PC-3 (cell line): Measurements from ENCODE around the gene CNN3.

Source experiments
- EZH2 ChIP-seq: fragments of 300-600 bp; sonication (generic); IDR thresholded peaks from one replicate; pipeline ENCODE4 v1.6.1; 2017; ENCODE audit warnings: antibody characterized with exemption, mild to moderate bottlenecking, low read length; ENCODE audit not compliant: unreplicated experiment
- TF ChIP-seq, protein P1 (sequence below): fragments of 300-600 bp; sonication (generic); conservative IDR thresholded peaks from 2 replicates; pipeline ENCODE4 v1.5.1; 2017; ENCODE audit warnings: antibody characterized with exemption, low read depth, mild to moderate bottlenecking, low read length

DNA sequence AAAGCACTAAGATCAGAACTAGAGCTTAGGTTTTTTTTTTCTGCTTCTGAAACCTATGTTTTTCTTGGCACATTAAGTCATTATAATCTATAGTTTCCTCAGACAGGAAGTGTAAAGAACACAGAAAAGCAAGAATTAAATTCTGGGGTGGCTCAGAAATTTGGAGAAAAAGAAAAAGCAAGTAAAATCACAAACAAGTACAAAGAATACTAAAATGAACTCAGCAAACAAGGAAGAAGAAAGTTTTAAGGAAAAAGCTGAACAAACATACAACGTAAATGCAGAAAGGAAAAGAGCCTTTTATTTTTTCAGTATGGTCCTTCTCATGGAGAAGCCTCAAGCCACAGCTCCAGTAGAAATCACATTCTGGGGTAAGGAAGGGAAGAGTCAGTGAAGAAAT lies 8.6 kb upstream of the CNN3 start:
- TF ChIP-seq, protein P1, sequence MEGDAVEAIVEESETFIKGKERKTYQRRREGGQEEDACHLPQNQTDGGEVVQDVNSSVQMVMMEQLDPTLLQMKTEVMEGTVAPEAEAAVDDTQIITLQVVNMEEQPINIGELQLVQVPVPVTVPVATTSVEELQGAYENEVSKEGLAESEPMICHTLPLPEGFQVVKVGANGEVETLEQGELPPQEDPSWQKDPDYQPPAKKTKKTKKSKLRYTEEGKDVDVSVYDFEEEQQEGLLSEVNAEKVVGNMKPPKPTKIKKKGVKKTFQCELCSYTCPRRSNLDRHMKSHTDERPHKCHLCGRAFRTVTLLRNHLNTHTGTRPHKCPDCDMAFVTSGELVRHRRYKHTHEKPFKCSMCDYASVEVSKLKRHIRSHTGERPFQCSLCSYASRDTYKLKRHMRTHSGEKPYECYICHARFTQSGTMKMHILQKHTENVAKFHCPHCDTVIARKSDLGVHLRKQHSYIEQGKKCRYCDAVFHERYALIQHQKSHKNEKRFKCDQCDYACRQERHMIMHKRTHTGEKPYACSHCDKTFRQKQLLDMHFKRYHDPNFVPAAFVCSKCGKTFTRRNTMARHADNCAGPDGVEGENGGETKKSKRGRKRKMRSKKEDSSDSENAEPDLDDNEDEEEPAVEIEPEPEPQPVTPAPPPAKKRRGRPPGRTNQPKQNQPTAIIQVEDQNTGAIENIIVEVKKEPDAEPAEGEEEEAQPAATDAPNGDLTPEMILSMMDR = no peak
- TF ChIP-seq EZH2 = no peak
